Activated CD4-positive, CD25-positive, alpha-beta regulatory T cell treated with anti-CD3 and anti-CD28 coated beads, Interleukin-2, amount 50 U/mL, for 16 hours (primary cell): ENCODE measurements around the gene DNAJA2.
"Not testable (repeated sequence)": the region's sequence is repeated elsewhere in the genome, so short reads cannot be mapped to it uniquely, and the experiment has no call there.

ENCODE experiments used
- DNase-seq: peaks from one replicate; pipeline ENCODE4 v3.0.0-alpha.2; 2020; ENCODE audit warnings: low read depth, low spot score

The DNAJA2 gene

DNA sequence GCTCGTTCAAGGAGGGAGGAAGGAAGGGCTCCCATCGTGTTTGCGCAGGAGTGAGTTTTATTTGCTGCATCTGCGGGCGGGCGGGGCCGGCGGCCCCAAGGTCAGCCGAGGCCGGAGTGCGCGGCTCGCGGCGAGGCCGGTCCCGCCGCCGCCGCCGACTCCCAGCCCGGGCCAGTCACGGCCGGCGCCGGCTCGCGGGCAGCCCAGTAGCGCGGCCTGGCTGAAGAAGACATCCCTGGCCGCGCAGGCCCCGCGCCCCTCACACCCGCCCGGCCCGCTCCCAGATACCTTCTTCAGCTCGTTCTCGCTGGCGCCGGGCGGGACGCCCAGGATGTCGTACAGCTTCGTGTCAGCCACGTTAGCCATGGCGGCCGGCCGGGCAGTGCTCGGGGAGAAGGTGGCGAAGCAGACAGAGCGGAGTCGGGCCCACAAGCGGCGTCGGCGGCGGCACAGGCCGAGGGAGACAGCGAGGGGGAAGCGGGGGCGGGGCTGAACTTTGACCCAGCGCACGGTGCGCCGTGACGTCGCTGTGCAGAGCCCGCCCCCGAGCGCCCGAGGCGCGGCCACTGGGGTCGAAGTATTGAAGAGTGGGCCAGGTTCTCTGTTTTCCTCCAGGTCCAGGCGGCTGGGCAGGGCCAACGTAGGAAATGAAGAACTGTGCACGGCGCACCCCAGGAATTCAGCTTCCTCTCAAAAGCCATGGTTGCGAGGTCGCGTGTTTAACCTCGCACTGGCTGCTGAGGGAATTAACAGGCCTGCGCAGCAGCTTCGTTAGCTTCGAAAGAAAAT is at the start of gene DNAJA2:
Gene DNAJA2 (minus strand): TSS at position 468 of the 789 bp plus-strand sequence. CDS start 102 bp downstream, at position 366.
- peak; percentile 78 for DNase-seq

- DNase-seq, result no peak
Measured at GRCh38 chr16:47019568-47019967, 46.1 kb upstream of the DNAJA2 start.

- DNase-seq, result no peak
Measured at GRCh38 chr16:47018223-47018891, 44.9 kb upstream of the DNAJA2 start.

GRCh38 chr16:47017636-47018035 is 44.2 kb upstream of the DNAJA2 start:
- DNase-seq, result no peak

DNA sequence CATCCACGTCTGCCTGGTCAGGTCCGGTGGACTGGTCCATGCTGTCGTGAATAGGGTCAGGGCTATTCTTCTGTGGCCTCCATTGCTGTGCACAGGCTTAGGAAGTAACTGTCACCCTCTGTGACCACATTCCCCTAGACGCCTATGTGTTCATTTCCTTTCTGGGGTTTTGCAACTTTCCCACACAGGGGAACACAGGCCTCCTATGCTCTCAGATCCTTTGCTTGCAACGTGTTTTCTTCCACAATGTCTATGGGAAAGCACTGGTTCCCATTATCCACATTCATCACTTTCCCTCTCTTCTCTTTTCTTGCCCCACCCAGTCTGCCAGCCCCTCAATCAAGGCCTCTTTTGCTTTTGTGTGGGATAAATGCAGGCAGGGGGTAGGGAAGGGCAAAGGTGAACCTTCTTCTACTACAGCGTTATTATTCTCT is 43.2 kb upstream of the DNAJA2 start:
- no peak for DNase-seq

DNA sequence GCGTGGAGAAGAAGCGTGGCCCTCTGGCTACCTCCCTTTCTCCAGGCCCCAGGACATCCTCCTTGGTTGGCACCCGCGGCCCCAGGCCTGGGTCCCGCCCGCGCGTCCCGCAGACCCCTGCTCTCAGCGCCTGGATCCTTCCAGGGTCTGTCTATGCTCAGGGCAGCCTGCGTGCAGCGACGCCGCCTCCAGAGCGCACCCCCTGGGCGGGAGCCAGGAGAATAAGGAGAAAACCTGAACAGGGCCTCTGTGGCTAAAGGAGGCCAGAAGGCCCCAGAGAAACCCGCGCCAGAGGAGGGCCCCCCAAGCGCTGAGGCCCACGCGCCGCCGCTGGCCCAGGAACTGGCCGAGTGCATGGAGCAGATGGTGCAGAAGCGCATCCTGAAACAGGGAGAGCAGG is 40.4 kb upstream of the DNAJA2 start:
- DNase-seq, result no peak

GRCh38 chr16:47013172-47013571 is 39.7 kb upstream of the DNAJA2 start:
- no peak for DNase-seq

GRCh38 chr16:47010812-47011211 is 37.3 kb upstream of the DNAJA2 start:
- DNase-seq, result not testable (repeated sequence)

GRCh38 chr16:47008612-47009011 is 35.1 kb upstream of the DNAJA2 start:
- DNase-seq, result no peak

DNA sequence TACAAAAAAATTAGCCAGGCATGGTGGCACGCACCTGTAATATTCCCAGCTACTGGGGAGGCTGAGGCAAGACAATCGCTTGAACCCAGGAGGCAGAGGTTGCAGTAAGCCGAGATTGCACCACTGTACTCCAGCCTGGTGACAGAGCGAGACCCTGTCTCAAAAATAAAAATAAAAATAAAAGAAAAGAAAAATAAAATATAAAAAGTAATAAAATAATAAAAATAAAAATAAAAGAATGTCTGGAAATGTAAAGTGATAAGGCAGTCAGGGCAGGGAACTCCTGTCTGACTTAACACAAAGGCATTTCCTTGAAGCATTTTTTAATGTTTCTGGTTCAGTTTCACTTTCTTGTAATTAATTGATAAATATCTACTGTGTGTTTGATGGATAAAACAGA is 34.7 kb upstream of the DNAJA2 start:
- DNase-seq, result no peak

DNA sequence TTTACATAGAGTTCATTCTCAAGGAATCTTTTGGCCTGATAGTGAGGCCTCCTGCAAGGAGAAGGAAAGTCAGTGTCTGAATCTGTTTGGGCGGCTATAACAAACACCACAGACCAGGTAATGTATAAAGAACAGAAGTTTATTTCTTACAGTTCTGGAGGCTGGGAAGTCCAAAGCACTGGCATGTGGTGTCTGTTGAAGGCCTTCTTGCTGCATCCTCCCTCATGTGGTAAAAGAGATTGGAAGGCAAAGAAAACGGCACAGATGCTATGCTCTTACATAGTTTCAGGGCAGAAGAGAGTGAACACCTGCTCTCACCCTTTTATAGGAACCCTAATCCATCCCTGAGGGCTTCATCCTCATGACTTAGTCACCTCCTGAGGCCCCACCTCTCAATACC is 31.2 kb upstream of the DNAJA2 start:
- no peak for DNase-seq

DNA sequence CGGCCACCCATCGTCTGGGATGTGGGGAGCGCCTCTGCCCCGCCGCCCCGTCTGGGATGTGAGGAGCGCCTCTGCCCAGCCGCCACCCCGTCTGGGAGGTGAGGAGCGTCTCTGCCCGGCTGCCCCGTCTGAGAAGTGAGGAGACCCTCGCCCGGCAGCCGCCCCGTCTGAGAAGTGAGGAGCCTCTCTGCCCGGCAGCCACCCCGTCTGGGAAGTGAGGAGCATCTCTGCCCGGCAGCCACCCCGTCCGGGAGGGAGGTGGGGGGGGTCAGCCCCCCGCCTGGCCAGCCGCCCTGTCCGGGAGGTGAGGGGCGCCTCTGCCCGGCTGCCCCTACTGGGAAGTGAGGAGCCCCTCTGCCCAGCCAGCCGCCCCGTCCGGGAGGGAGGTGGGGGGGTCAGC is 26.6 kb upstream of the DNAJA2 start:
- DNase-seq, result not testable (repeated sequence)

GRCh38 chr16:46997844-46998243 is 24.4 kb upstream of the DNAJA2 start:
- no peak for DNase-seq

- DNase-seq, result no peak
Measured at GRCh38 chr16:46996952-46997458, 23.5 kb upstream of the DNAJA2 start.

DNA sequence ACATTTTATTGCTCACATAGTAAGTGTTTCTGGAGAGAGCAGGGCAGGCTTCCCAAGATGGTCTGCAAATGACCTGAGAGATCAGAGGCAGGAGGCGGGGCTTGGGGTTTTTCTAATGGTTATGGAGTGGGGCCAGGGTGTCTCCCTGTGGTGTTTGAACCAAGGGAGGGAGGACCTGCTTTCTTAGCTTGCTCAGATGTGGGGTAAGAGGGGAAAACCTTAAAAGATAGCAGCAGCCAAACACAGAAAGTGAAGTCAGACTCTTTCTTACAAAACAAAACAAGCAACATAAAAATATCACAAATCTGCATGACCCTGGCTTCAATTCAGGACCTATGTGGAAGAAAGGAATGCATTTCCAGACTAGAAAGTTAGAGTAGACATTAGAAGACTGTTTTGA is 22.9 kb upstream of the DNAJA2 start:
- no peak for DNase-seq

- no peak for DNase-seq
Measured at GRCh38 chr16:46991729-46992704, 18.5 kb upstream of the DNAJA2 start.

DNA sequence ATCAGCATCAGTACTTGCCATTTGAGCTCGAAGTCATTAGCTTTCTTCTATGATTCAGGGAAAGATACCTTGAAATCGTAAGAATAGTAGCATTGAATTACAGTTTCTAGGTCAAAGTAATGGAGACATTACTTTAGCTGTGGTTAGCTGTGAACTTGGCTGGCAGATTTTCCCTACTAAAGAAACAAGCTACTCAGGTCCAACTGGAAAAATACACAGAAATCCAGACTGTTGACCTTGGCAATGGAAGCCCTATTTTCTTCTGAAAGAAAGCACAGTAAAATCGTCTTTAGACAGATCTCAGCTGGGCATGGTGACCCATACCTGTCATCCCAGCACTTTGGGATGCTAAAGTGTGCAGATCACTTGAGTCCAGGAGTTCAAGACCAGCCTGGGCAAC is 13.4 kb upstream of the DNAJA2 start:
- no peak for DNase-seq

DNA sequence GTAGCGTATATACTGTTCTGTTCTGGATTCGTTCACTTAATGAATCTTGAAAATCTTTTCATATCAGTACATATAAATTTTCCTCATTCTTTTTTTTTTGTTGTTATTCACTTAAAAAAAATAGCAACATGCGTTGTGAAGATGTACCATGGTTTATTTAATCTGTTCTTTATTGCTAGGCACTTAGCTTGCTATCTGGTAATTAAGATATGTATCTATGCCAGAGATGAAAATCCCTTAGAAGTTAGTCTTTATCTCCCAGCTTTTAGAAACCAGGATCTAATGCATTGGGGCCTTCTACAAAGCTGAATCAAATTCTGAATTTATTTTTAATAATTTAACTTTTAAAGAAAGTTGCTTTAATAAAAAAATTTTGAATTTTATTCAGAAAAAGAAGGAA is 13.0 kb upstream of the DNAJA2 start:
- no peak for DNase-seq

DNA sequence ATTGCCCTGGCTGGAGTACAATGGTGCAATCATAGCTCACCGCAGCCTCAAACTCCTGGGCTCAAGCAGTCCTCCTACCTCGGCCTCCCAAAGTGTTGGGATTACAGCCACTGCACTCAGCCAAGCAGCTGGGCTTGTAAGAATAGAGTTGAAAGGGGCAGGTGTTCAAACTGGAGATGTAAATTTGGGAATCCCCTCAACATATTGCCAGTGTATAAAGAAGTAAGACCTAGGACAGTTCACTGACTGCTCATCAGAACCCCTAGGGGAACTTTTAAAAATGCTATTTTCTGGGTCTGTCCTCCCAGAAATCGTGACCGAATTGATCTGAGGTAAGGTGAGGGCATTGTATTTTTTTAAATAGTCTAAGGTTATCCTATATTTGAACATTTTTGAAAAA is 8.9 kb upstream of the DNAJA2 start:
- DNase-seq, result no peak

GRCh38 chr16:46980926-46981325 is 7.5 kb upstream of the DNAJA2 start:
- DNase-seq, result no peak

DNA sequence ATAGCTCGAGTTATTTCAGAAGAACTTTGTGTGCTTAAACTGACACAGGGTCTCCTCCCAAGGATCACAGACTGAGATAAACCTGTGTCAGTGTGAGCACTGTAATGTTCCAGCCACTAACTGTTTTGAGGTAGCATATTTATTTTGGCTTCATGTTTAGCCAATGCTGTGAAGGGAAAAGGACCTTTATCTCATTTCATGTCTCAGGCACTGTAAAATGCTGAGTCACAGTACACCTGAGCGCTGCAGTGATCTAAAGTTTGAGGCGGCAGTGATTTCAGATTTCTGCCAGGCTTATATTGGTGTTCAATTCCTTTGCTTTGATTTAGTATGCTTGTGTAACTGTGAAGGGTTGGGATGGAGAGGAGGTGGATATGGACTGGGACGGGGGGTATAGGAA is 3.1 kb upstream of the DNAJA2 start:
- no peak for DNase-seq
